ENCODE measurements around the gene LMAN2. TPM values are rescaled to one million over a fixed set of nuclear protein-coding genes. Genes with fewer than 3 reads are reported as not detected.
"Not testable (repeated sequence)": the region's sequence is repeated elsewhere in the genome, so short reads cannot be mapped to it uniquely, and the experiment has no call there.

LMAN2 gene
- total RNA-seq, 1 experiment from 2014 or later = 274 TPM

- DNase-seq (ENCODE audit: extremely low read depth, low read depth) = no peak
Measured at GRCh38 chr5:177365845-177366527, 14.5 kb upstream of the LMAN2 start.

- no peak for DNase-seq (ENCODE audit: extremely low read depth, low read depth)
Measured at GRCh38 chr5:177364159-177364962, 12.9 kb upstream of the LMAN2 start.

- DNase-seq (ENCODE audit: extremely low read depth, low read depth) = no peak
Measured at GRCh38 chr5:177363565-177363964, 12.1 kb upstream of the LMAN2 start.

GRCh38 chr5:177362610-177363507 lies 11.4 kb upstream of the LMAN2 start:
- DNase-seq (ENCODE audit: extremely low read depth, low read depth) = peak; percentile 30

- no peak for DNase-seq (ENCODE audit: extremely low read depth, low read depth)
Measured at GRCh38 chr5:177362292-177362609, 10.8 kb upstream of the LMAN2 start.

GRCh38 chr5:177361418-177362291 lies 10.2 kb upstream of the LMAN2 start:
- DNase-seq (ENCODE audit: extremely low read depth, low read depth) = no peak

GRCh38 chr5:177360740-177361139 lies 9.3 kb upstream of the LMAN2 start:
- not testable (repeated sequence) for DNase-seq (ENCODE audit: extremely low read depth, low read depth)

- DNase-seq (ENCODE audit: extremely low read depth, low read depth) = no peak
Measured at GRCh38 chr5:177359860-177360259, 8.4 kb upstream of the LMAN2 start.

- DNase-seq (ENCODE audit: extremely low read depth, low read depth) = no peak
Measured at GRCh38 chr5:177359451-177359851, 8.0 kb upstream of the LMAN2 start.

- no peak for DNase-seq (ENCODE audit: extremely low read depth, low read depth)
Measured at GRCh38 chr5:177358370-177358819, 6.9 kb upstream of the LMAN2 start.

GRCh38 chr5:177357459-177358351 lies 6.2 kb upstream of the LMAN2 start, which contains the start of gene RGS14:
RGS14 (plus strand) TSS chr5:177357924; CDS start chr5:177358025, 101 bp downstream.
- no peak for DNase-seq (ENCODE audit: extremely low read depth, low read depth)

GRCh38 chr5:177357146-177357458 lies 5.6 kb upstream of the LMAN2 start:
- DNase-seq (ENCODE audit: extremely low read depth, low read depth) = no peak

GRCh38 chr5:177356746-177357145 lies 5.3 kb upstream of the LMAN2 start:
- no peak for DNase-seq (ENCODE audit: extremely low read depth, low read depth)

GRCh38 chr5:177355868-177356168 lies 4.3 kb upstream of the LMAN2 start:
- DNase-seq (ENCODE audit: extremely low read depth, low read depth) = no peak

GRCh38 chr5:177355162-177355867 lies 3.8 kb upstream of the LMAN2 start:
- no peak for DNase-seq (ENCODE audit: extremely low read depth, low read depth)

- DNase-seq (ENCODE audit: extremely low read depth, low read depth) = no peak
Measured at GRCh38 chr5:177354711-177355110, 3.2 kb upstream of the LMAN2 start.

- no peak for DNase-seq (ENCODE audit: extremely low read depth, low read depth)
Measured at GRCh38 chr5:177354256-177354655, 2.8 kb upstream of the LMAN2 start.

GRCh38 chr5:177353093-177353492 lies 1.6 kb upstream of the LMAN2 start:
- DNase-seq (ENCODE audit: extremely low read depth, low read depth) = no peak

Measured in NCI-H460 (cell line).